IgD-negative memory B cell (primary cell): ENCODE data around the gene ZP4. TPM values are rescaled to one million over a fixed set of nuclear protein-coding genes. Genes with fewer than 3 reads are reported as not detected.
A peak's percentile ranks its signal among the peaks of the same experiment; 100 is the strongest.

Source experiments
- H3K27ac Mint-ChIP-seq, 3 donors: one replicate each; pipeline ENCODE4 v1.8.0; 2020 to 2022; ENCODE audit warnings: mild to moderate bottlenecking in 3 of 3, mixed read lengths in 3 of 3, moderate library complexity in 1 of 3
- H3K27me3 Mint-ChIP-seq: one replicate; pipeline ENCODE4 v1.8.0; 2021; ENCODE audit warnings: mixed read lengths
- H3K36me3 Mint-ChIP-seq: one replicate; pipeline ENCODE4 v1.8.0; 2020; ENCODE audit warnings: mild to moderate bottlenecking, mixed read lengths
- H3K4me1 Mint-ChIP-seq, 3 donors: one replicate each; pipeline ENCODE4 v1.8.0; 2020 to 2022; ENCODE audit warnings: mixed read lengths in 3 of 3, mild to moderate bottlenecking in 1 of 3
- H3K4me3 Mint-ChIP-seq, 4 donors: one replicate each; pipeline ENCODE4 v1.8.0; 2020 to 2022; ENCODE audit warnings: mild to moderate bottlenecking in 4 of 4, mixed read lengths in 4 of 4, moderate library complexity in 3 of 4
- H3K9me3 Mint-ChIP-seq, 3 donors: one replicate each; pipeline ENCODE4 v1.8.0; 2020 to 2021; ENCODE audit warnings: mixed read lengths in 3 of 3, mild to moderate bottlenecking in 1 of 3
- polyA plus RNA-seq: library from polyadenylated mRNA; unstranded; fragments of 300-500 nt; fragmentation: Illumina TruSeq; gene quantifications from one replicate; pipeline ENCODE4 v1.2.3, GENCODE V29; 2021

ZP4 gene
- polyA plus RNA-seq, 1 donor from 2014 or later: not detected

- H3K4me1 Mint-ChIP-seq: no peaks in the 10 kb centered on the region
- peaks cover 0 to 7% (median 0%) of the 10 kb centered on the region in 3 donors for H3K9me3 Mint-ChIP-seq
- H3K27ac Mint-ChIP-seq: no peak overlapping the region
- H3K4me3 Mint-ChIP-seq: peak overlapping the region in 1 of 4 donors; percentile 27
- no peaks in the 10 kb centered on the region for H3K27me3 Mint-ChIP-seq
- H3K36me3 Mint-ChIP-seq: no peaks in the 10 kb centered on the region
Measured at GRCh38 chr1:237891979-237892378, 1.3 kb upstream of the ZP4 start.

- no peak overlapping the region for H3K27ac Mint-ChIP-seq
Measured at GRCh38 chr1:237891266-237891665, 544 bp upstream of the ZP4 start.

GRCh38 chr1:237890416-237890815, 306 bp downstream of the ZP4 start:
- Mint-ChIP-seq H3K27ac (no peak overlapping the region), H3K36me3 (no peaks in the 10 kb centered on the region), H3K4me3 (no peak overlapping the region)

More at GRCh38 chr1:237891266-237891665, 544 bp upstream of the ZP4 start:
- Mint-ChIP-seq H3K4me1 (no peaks in the 10 kb centered on the region), H3K4me3 (no peak overlapping the region), H3K9me3 (peaks cover 0 to 8% (median 0%) of the 10 kb centered on the region in 3 donors), H3K36me3 (no peaks in the 10 kb centered on the region), H3K27me3 (no peaks in the 10 kb centered on the region)

GRCh38 chr1:237888143-237888542, 2.6 kb downstream of the ZP4 start:
- H3K4me1 Mint-ChIP-seq: no peaks in the 10 kb centered on the region
- peaks cover 0 to 6% (median under 1%) of the 10 kb centered on the region in 3 donors for H3K9me3 Mint-ChIP-seq
- no peak overlapping the region for H3K27ac Mint-ChIP-seq
- H3K4me3 Mint-ChIP-seq: no peak overlapping the region
- no peaks in the 10 kb centered on the region for H3K36me3 Mint-ChIP-seq
- H3K27me3 Mint-ChIP-seq: no peaks in the 10 kb centered on the region

More at GRCh38 chr1:237890416-237890815, 306 bp downstream of the ZP4 start:
- Mint-ChIP-seq H3K4me1 (no peaks in the 10 kb centered on the region), H3K9me3 (peaks cover 0 to 5% (median 0%) of the 10 kb centered on the region in 3 donors), H3K27me3 (no peaks in the 10 kb centered on the region)

GRCh38 chr1:237887542-237887941, 3.2 kb downstream of the ZP4 start:
- Mint-ChIP-seq H3K27me3 (no peaks in the 10 kb centered on the region), H3K9me3 (peaks cover 0 to 8% (median 3%) of the 10 kb centered on the region in 3 donors)

GRCh38 chr1:237884237-237884636, 6.5 kb downstream of the ZP4 start:
- Mint-ChIP-seq H3K27ac (no peak overlapping the region), H3K36me3 (no peaks in the 10 kb centered on the region), H3K9me3 (peaks cover 3 to 8% (median 5%) of the 10 kb centered on the region in 3 donors), H3K4me1 (no peaks in the 10 kb centered on the region), H3K4me3 (no peak overlapping the region), H3K27me3 (no peaks in the 10 kb centered on the region)

More at GRCh38 chr1:237887542-237887941, 3.2 kb downstream of the ZP4 start:
- H3K4me1 Mint-ChIP-seq: no peaks in the 10 kb centered on the region
- H3K4me3 Mint-ChIP-seq: no peak overlapping the region
- H3K36me3 Mint-ChIP-seq: no peaks in the 10 kb centered on the region
- H3K27ac Mint-ChIP-seq: no peak overlapping the region

- Mint-ChIP-seq H3K4me3 (no peak overlapping the region), H3K27ac (no peak overlapping the region), H3K36me3 (no peaks in the 10 kb centered on the region), H3K4me1 (no peaks in the 10 kb centered on the region), H3K27me3 (no peaks in the 10 kb centered on the region), H3K9me3 (peaks cover 3 to 9% (median 6%) of the 10 kb centered on the region in 3 donors)
Measured at GRCh38 chr1:237879195-237879594, 11.5 kb downstream of the ZP4 start.

GRCh38 chr1:237878406-237878805, 12.3 kb downstream of the ZP4 start:
- Mint-ChIP-seq H3K36me3 (no peaks in the 10 kb centered on the region), H3K4me1 (no peaks in the 10 kb centered on the region), H3K27me3 (no peaks in the 10 kb centered on the region), H3K9me3 (peaks cover 3 to 9% (median 6%) of the 10 kb centered on the region in 3 donors), H3K4me3 (no peak overlapping the region), H3K27ac (no peak overlapping the region)

GRCh38 chr1:237877631-237878030, 13.1 kb downstream of the ZP4 start:
- H3K4me3 Mint-ChIP-seq: no peak overlapping the region
- peaks cover 0 to 9% (median 3%) of the 10 kb centered on the region in 3 donors for H3K9me3 Mint-ChIP-seq
- no peaks in the 10 kb centered on the region for H3K27me3 Mint-ChIP-seq
- H3K27ac Mint-ChIP-seq: no peak overlapping the region
- H3K4me1 Mint-ChIP-seq: no peaks in the 10 kb centered on the region
- no peaks in the 10 kb centered on the region for H3K36me3 Mint-ChIP-seq

GRCh38 chr1:237875291-237875690, 15.4 kb downstream of the ZP4 start:
- no peak overlapping the region for H3K4me3 Mint-ChIP-seq
- peaks cover 1 to 4% (median 3%) of the 10 kb centered on the region in 3 donors for H3K9me3 Mint-ChIP-seq
- no peaks in the 10 kb centered on the region for H3K4me1 Mint-ChIP-seq
- H3K27ac Mint-ChIP-seq: no peak overlapping the region
- H3K27me3 Mint-ChIP-seq: no peaks in the 10 kb centered on the region
- H3K36me3 Mint-ChIP-seq: no peaks in the 10 kb centered on the region

- H3K27me3 Mint-ChIP-seq: no peaks in the 10 kb centered on the region
- H3K4me1 Mint-ChIP-seq: no peaks in the 10 kb centered on the region
- H3K27ac Mint-ChIP-seq: no peak overlapping the region
- H3K4me3 Mint-ChIP-seq: no peak overlapping the region
- H3K36me3 Mint-ChIP-seq: no peaks in the 10 kb centered on the region
- H3K9me3 Mint-ChIP-seq: peaks cover 1 to 4% (median 2%) of the 10 kb centered on the region in 3 donors
Measured at GRCh38 chr1:237873487-237874211, 17.1 kb downstream of the ZP4 start.

GRCh38 chr1:237868817-237869600, 21.7 kb downstream of the ZP4 start:
- no peaks in the 10 kb centered on the region for H3K4me1 Mint-ChIP-seq
- no peaks in the 10 kb centered on the region for H3K36me3 Mint-ChIP-seq
- H3K27ac Mint-ChIP-seq: no peak overlapping the region
- no peaks in the 10 kb centered on the region for H3K27me3 Mint-ChIP-seq
- no peak overlapping the region for H3K4me3 Mint-ChIP-seq
- peaks cover 0 to 1% (median 0%) of the 10 kb centered on the region in 3 donors for H3K9me3 Mint-ChIP-seq

GRCh38 chr1:237867380-237867888, 23.3 kb downstream of the ZP4 start:
- H3K27ac Mint-ChIP-seq: no peak overlapping the region
- no peak overlapping the region for H3K4me3 Mint-ChIP-seq
- H3K4me1 Mint-ChIP-seq: no peaks in the 10 kb centered on the region
- no peaks in the 10 kb centered on the region for H3K27me3 Mint-ChIP-seq
- peaks cover 0 to 1% (median 0%) of the 10 kb centered on the region in 3 donors for H3K9me3 Mint-ChIP-seq
- no peaks in the 10 kb centered on the region for H3K36me3 Mint-ChIP-seq

- Mint-ChIP-seq H3K9me3 (no peaks in the 10 kb centered on the region), H3K27ac (no peak overlapping the region), H3K36me3 (no peaks in the 10 kb centered on the region), H3K4me3 (no peak overlapping the region), H3K27me3 (no peaks in the 10 kb centered on the region), H3K4me1 (no peaks in the 10 kb centered on the region)
Measured at GRCh38 chr1:237864338-237865244, 26.1 kb downstream of the ZP4 start.
